ENCODE results near the gene RNASEH2C. TPM values are rescaled to one million over a fixed set of nuclear protein-coding genes. Genes with fewer than 3 reads are reported as not detected.

RNASEH2C gene
- total RNA-seq, 1 experiment from 2014 or later, result 57.7 TPM

DNA sequence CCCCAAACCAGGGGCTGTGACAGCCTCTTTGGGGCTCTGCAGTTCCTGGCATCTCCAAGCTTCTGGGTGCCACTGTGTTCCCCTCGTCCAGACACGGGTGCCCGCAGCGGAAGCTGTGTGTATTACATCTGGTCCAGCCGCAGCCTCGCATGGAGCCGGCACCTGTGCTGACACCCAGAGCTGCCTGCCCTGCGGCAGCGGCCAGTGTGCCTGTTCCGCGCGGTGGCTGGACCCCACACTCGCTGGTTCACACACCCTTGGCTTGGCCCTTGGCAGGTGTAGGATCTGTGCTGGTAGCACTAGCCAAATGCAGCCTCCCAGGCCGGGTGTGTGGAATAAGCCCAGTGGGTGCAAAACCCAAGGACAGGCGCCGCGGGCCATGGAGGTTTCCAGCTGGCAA lies 24.5 kb upstream of the RNASEH2C start:
- Mint-ChIP-seq H3K9me3 (peaks cover 7% of the 10 kb centered on the region in 2 experiments; a peak in 3 of 5 replicates), H3K4me1 (no peaks in the 10 kb centered on the region), H3K27ac (no peak overlapping the region), H3K27me3 (ENCODE audit: low read depth) (peaks cover 56% of the 10 kb centered on the region), H3K4me3 (no peak overlapping the region), H3K36me3 (ENCODE audit: insufficient read depth in 1 of 3, low read depth in 3 of 3) (no peaks in the 10 kb centered on the region)
- Histone ChIP-seq H2BK5ac (ENCODE audit: insufficient read length, low read length) (no peak overlapping the region), H3K27ac (ENCODE audit: insufficient read length, low read depth, low read length) (no peak overlapping the region), H3K23ac (ENCODE audit: insufficient read length, low read depth, low read length) (no peak overlapping the region), H3K79me1 (ENCODE audit: insufficient read depth, low read depth, low read length, poor library complexity, severe bottlenecking) (no peaks in the 10 kb centered on the region), H3K14ac (ENCODE audit: insufficient read depth, low read length) (no peak overlapping the region), H2BK120ac (ENCODE audit: low read depth, low read length, poor library complexity, severe bottlenecking) (no peak overlapping the region), H2AFZ (ENCODE audit: low read length) (no peak overlapping the region), H3K9ac (ENCODE audit: extremely low read depth, insufficient read length, low read length) (no peak overlapping the region), H3K4me1 (ENCODE audit: insufficient read depth, low read length) (no peaks in the 10 kb centered on the region), H3T11ph (ENCODE audit: low read length) (no peak overlapping the region), H2BK15ac (ENCODE audit: low read depth, low read length) (no peak overlapping the region; the same call in 1 of the 2 replicates), H3K23me2 (ENCODE audit: insufficient read length, low read depth, low read length, poor library complexity, severe bottlenecking) (no peaks in the 10 kb centered on the region), H3K79me2 (ENCODE audit: insufficient read depth, low read length) (no peaks in the 10 kb centered on the region), H3K9me3 (ENCODE audit: control insufficient read depth, low read depth, low read length) (no peaks in the 10 kb centered on the region), H4K91ac (ENCODE audit: insufficient read length, low read depth, low read length) (no peak overlapping the region), H3K56ac (ENCODE audit: insufficient read length, low read depth, low read length) (no peak overlapping the region), H4K20me1 (ENCODE audit: control insufficient read depth, insufficient read depth, insufficient read length) (no peaks in the 10 kb centered on the region), H3K4ac (ENCODE audit: low read depth, low read length) (no peak overlapping the region), H2BK20ac (ENCODE audit: low read depth, low read length, poor library complexity, severe bottlenecking) (no peak overlapping the region), H4K8ac (replicated peaks; ENCODE audit: insufficient read length, low read depth, low read length) (no peak overlapping the region), H3K4me2 (ENCODE audit: insufficient read depth, insufficient read length, low read length) (no peak overlapping the region), H3K18ac (ENCODE audit: insufficient read length, low read depth, low read length) (no peak overlapping the region), H4K5ac (ENCODE audit: insufficient read length, low read depth, low read length) (no peak overlapping the region), H2AK5ac (ENCODE audit: insufficient read length, low read length) (no peak overlapping the region), H2BK12ac (ENCODE audit: insufficient read length, low read depth, low read length) (no peak overlapping the region), H3K27me3 (ENCODE audit: insufficient read depth, low read length) (no peaks in the 10 kb centered on the region)
- DNase-seq, result no peak
- no peak for TF ChIP-seq CTCF (conservative IDR thresholded peaks at IDR 0.05)
- WGBS (ENCODE audit: extremely low coverage, insufficient read length, low lambda C conversion rate), result no CpG with 5 or more reads among the region's 17 CpGs
